Neural cell (in vitro differentiated cells): ENCODE measurements around the gene CCDC90B. TPM values are rescaled to one million over a fixed set of nuclear protein-coding genes. Genes with fewer than 3 reads are reported as not detected.

ENCODE experiments used
- H2AFZ ChIP-seq: fragments of 200-600, 300-800 bp; sonication (generic), shearing (Covaris generic); 2 replicates; pipeline ENCODE4 v1.6.0; 2014; ENCODE audit warnings: low read depth, mild to moderate bottlenecking, antibody characterized with exemption, low read length, moderate library complexity
- H3F3A ChIP-seq: fragments of 200-600 bp; shearing (Covaris generic); 2 replicates; pipeline ENCODE4 v1.6.1; 2016; ENCODE audit warnings: mild to moderate bottlenecking, moderate library complexity, mixed read lengths, antibody characterized with exemption, low read length; ENCODE audit not compliant: insufficient read depth, poor library complexity, severe bottlenecking
- H3K27ac ChIP-seq: fragments of 200-600, 300-800 bp; sonication (generic), shearing (Covaris generic); 2 replicates; pipeline ENCODE4 v1.5.1; 2014; ENCODE audit warnings: mild to moderate bottlenecking, low read length, moderate library complexity
- H3K27me3 ChIP-seq: fragments of 300-800, 200-600 bp; sonication (generic), shearing (Covaris generic); 2 replicates; pipeline ENCODE4 v1.6.0; 2014; ENCODE audit warnings: mild to moderate bottlenecking, low read depth, low read length, moderate library complexity; ENCODE audit not compliant: insufficient read depth
- H3K36me3 ChIP-seq: fragments of 300-800, 200-600 bp; sonication (generic), shearing (Covaris generic); 2 replicates; pipeline ENCODE4 v1.5.1; 2014; ENCODE audit warnings: mild to moderate bottlenecking, antibody characterized with exemption, low read length, moderate library complexity; ENCODE audit not compliant: insufficient read depth
- H3K4me2 ChIP-seq: fragments of 300-800, 200-600 bp; sonication (generic), shearing (Covaris generic); 2 replicates; pipeline ENCODE4 v1.6.0; 2014; ENCODE audit warnings: mild to moderate bottlenecking, low read length
- H3K4me3 ChIP-seq: fragments of 300-800, 200-600 bp; sonication (generic), shearing (Covaris generic); 2 replicates; pipeline ENCODE4 v1.5.1; 2014; ENCODE audit warnings: mild to moderate bottlenecking, low read length, moderate library complexity
- H3K79me2 ChIP-seq: fragments of 200-600 bp; shearing (Covaris generic); replicated peaks from 2 replicates; pipeline ENCODE4 v1.6.0; 2014; ENCODE audit warnings: mild to moderate bottlenecking, low read length, moderate library complexity; ENCODE audit not compliant: insufficient read depth
- H3K9ac ChIP-seq: fragments of 300-800, 200-600 bp; sonication (generic), shearing (Covaris generic); 2 replicates; pipeline ENCODE4 v1.6.1; 2016; ENCODE audit warnings: mild to moderate bottlenecking, low read length, mixed read lengths
- H3K9me2 ChIP-seq: fragments of 200-600 bp; shearing (Covaris generic); 2 replicates; pipeline ENCODE4 v1.6.1; 2016; ENCODE audit warnings: mild to moderate bottlenecking, low read length, mixed read lengths; ENCODE audit not compliant: insufficient read depth
- H3K9me3 ChIP-seq: fragments of 200-600, 300-800 bp; sonication (generic), shearing (Covaris generic); 2 replicates; pipeline ENCODE4 v1.6.1; 2016; ENCODE audit warnings: mild to moderate bottlenecking, mixed run types, low read length, moderate library complexity, mixed read lengths
- H4K20me1 ChIP-seq: fragments of 200-600 bp; shearing (Covaris generic); 2 replicates; pipeline ENCODE4 v1.6.1; 2016; ENCODE audit warnings: mild to moderate bottlenecking, mixed run types; ENCODE audit not compliant: insufficient read depth
- CTCF ChIP-seq: fragments of 450-650 bp; IDR thresholded peaks from 2 replicates; pipeline ENCODE4 v1.5.1; 2014; ENCODE audit warnings: antibody characterized with exemption, mild to moderate bottlenecking, moderate library complexity; ENCODE audit not compliant: poor library complexity, severe bottlenecking
- EP300 ChIP-seq: fragments of 450-650 bp; conservative IDR thresholded peaks from 2 replicates; pipeline ENCODE4 v1.6.1; 2014; ENCODE audit warnings: antibody characterized with exemption, mild to moderate bottlenecking, moderate library complexity; ENCODE audit not compliant: poor library complexity, severe bottlenecking
- EZH2 ChIP-seq: fragments of 200-600, 300-800 bp; shearing (Covaris generic), sonication (generic); IDR thresholded peaks from 2 replicates; pipeline ENCODE4 v1.6.1; 2014; ENCODE audit warnings: antibody characterized with exemption, low read length, borderline replicate concordance, mild to moderate bottlenecking; ENCODE audit not compliant: insufficient read depth, poor library complexity, severe bottlenecking
- MXI1 ChIP-seq: fragments of 450-650 bp; conservative IDR thresholded peaks from 2 replicates; pipeline ENCODE4 v1.6.1; 2014; ENCODE audit warnings: antibody characterized with exemption, mild to moderate bottlenecking; ENCODE audit not compliant: poor library complexity, severe bottlenecking
- POLR2AphosphoS5 ChIP-seq: IDR thresholded peaks from 2 replicates; pipeline ENCODE4 v1.6.1; 2012
- RAD21 ChIP-seq: fragments of 450-650 bp; conservative IDR thresholded peaks from 2 replicates; pipeline ENCODE4 v1.6.1; 2014; ENCODE audit warnings: antibody characterized with exemption, mild to moderate bottlenecking, moderate library complexity
- REST ChIP-seq: IDR thresholded peaks from 2 replicates; pipeline ENCODE4 v1.6.1; 2012; ENCODE audit warnings: borderline replicate concordance
- SMC3 ChIP-seq: fragments of 450-650 bp; conservative IDR thresholded peaks from 2 replicates; pipeline ENCODE4 v1.6.1; 2014; ENCODE audit warnings: antibody characterized with exemption, mild to moderate bottlenecking, moderate library complexity; ENCODE audit not compliant: poor library complexity
- TAF1 ChIP-seq: IDR thresholded peaks from 2 replicates; pipeline ENCODE4 v1.6.1; 2012; ENCODE audit warnings: low read depth
- polyA minus RNA-seq: library from RNA; depleted of rRNA, polyadenylated mRNA; stranded (reverse); fragments of >200 nt; gene quantifications from 2 replicates; pipeline ENCODE4 v1.2.3, GENCODE V29; 2014
- polyA plus RNA-seq: library from polyadenylated mRNA; depleted of rRNA; stranded (reverse); fragments of >200 nt; gene quantifications from 2 replicates; pipeline ENCODE4 v1.2.3, GENCODE V29; 2014

The CCDC90B gene
- polyA plus RNA-seq (351 and 358 TPM in 2 replicates), polyA minus RNA-seq (233 and 249 TPM in 2 replicates)

- Histone ChIP-seq H4K20me1 (no peaks in the 10 kb centered on the region), H3K9ac (peak within 1 kb of the TSS; percentile 96), H3K27ac (peak within 1 kb of the TSS; percentile 99), H3K36me3 (no peaks in the 10 kb centered on the region), H3K4me2 (peak within 1 kb of the TSS; percentile 86), H3K9me2 (no peaks in the 10 kb centered on the region), H2AFZ (peak within 1 kb of the TSS; percentile 88), H3K9me3 (no peaks in the 10 kb centered on the region), H3F3A (no peaks in the 10 kb centered on the region), H3K27me3 (no peaks in the 10 kb centered on the region), H3K79me2 (peaks cover 46% of the 10 kb centered on the region), H3K4me3 (peak within 1 kb of the TSS; percentile 88)
- TF ChIP-seq EZH2 (no peak), POLR2AphosphoS5 (peak; percentile 94), SMC3 (peak; percentile 77), MXI1 (peak; percentile 89), TAF1 (peak; percentile 92), CTCF (peak; percentile 70), RAD21 (peak; percentile 78), EP300 (peak; percentile 76), REST (peak; percentile 86)
These were observed at the start of gene CCDC90B for GRCh38 chr11:83285771-83286528. CCDC90B (minus strand) TSS chr11:83286367; CDS start chr11:83285972, 395 bp downstream.

DNA sequence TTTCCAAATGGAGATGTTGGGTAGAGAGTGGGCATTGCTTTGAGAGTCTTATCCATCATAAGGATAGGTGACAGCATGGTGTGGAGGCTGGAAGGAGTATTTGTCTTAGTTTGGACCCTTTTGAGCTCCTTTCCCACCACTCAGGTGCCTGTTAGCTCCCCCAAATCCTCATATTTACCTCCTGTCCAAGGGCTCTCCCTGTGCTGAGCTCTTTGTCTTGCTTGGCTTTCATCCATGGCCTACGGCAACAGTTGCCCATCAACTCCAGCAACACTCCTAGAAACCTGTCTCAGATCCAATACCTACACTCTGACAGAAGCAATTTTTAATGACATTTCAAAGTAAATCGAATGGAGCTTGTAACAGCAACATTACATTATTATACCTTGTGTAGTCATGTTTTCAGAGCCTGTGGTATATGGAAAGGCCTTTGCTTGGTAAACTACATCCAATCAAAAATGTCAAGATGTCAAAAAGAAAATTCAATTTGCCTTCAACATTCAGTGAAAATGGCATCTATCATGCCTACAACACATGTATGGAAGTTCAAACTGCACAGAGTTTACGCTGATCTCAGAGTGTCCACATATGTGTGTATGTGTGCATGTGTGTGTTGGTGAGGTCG lies 49.4 kb upstream of the CCDC90B start:
- Histone ChIP-seq H4K20me1 (no peaks in the 10 kb centered on the region), H3K27me3 (no peaks in the 10 kb centered on the region), H3K9me2 (no peaks in the 10 kb centered on the region), H3K9ac (no peak overlapping the region), H3K79me2 (no peaks in the 10 kb centered on the region), H3K4me2 (no peak overlapping the region), H2AFZ (no peak overlapping the region), H3K4me3 (no peak overlapping the region), H3K36me3 (no peaks in the 10 kb centered on the region), H3K9me3 (no peaks in the 10 kb centered on the region), H3K27ac (no peak overlapping the region), H3F3A (no peaks in the 10 kb centered on the region)
- TF ChIP-seq EP300 (peak; percentile 94), POLR2AphosphoS5 (peak; percentile 86), MXI1 (no peak), EZH2 (no peak)
